HL-60 (cell line): ENCODE results near the gene TLE3.

Source experiments
- CTCF ChIP-seq: IDR thresholded peaks from one replicate; pipeline ENCODE4 v1.5.1; 2011; ENCODE audit warnings: low read length, control low read depth, inconsistent platforms; ENCODE audit not compliant: insufficient read depth
- GABPA ChIP-seq: IDR thresholded peaks from 2 replicates; pipeline ENCODE4 v1.6.1; 2012; ENCODE audit warnings: low read depth
- SPI1 ChIP-seq: IDR thresholded peaks from 2 replicates; pipeline ENCODE4 v1.6.1; 2012; ENCODE audit warnings: low read depth, mild to moderate bottlenecking, borderline replicate concordance

GRCh38 chr15:70145261-70145660 lies 47.5 kb upstream of the TLE3 start:
- TF ChIP-seq CTCF (no peak), SPI1 (no peak), GABPA (no peak)
